ENCODE results near the gene TFEB.

TFEB gene

GRCh38 chr6:41737591-41738130 is 2.3 kb upstream of the TFEB start:
- no peaks in the 10 kb centered on the region for H3K9me3 ChIP-seq (ENCODE audit: control insufficient read depth, insufficient read depth, low read length)

DNA sequence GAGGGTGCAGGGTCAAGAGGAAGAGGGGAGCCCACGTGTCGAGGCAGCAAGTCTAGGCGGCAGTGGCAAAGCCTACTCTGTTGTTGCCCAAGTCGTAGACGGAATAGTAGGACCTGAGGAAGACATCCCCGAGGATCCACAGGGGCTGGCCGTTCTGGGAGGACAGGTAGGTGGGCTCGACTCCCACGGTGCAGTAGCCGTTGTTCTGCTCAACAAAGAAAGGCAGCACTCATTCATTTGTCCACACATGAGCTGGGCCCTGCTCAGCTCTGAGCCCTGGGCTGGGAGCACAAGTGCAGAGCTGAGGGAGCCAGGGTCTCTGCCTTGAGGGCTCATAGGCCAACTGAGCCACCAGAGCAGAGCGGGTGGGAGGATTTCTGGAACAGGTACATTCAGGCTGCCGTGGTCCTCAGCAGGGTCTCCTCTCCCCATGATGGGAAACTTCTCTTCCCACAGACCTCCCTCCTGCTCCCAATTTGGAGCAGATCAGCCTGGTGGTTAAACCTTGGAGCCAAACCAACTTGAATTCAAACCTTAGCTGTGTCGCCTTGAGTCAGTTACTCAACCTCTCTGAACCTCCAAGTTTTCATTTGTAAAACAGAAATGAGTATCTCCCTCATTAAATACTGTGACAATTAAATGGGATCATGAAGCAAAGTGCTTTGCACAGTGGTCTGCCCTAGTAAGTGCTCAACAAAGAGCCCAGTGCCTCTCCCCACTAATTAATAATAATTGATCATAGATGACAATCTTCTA is 1.6 kb upstream of the TFEB start:
- H3K4me2 ChIP-seq (ENCODE audit: low read length) = no peak overlapping the region
- peaks cover 6% of the 10 kb centered on the region; the same call in 1 of the 2 replicates for H3K27me3 ChIP-seq (ENCODE audit: control insufficient read depth, low read length)
- H3K4me1 ChIP-seq (ENCODE audit: control insufficient read depth, low read length) = peaks cover 27% of the 10 kb centered on the region

More at GRCh38 chr6:41737591-41738130, 2.3 kb upstream of the TFEB start:
- TF ChIP-seq EZH2phosphoT487 (IDR thresholded peaks at IDR 0.05; ENCODE audit: borderline replicate concordance, low read length) (no peak), CTCF (IDR thresholded peaks at IDR 0.05; ENCODE audit: low read depth, low read length, poor library complexity, severe bottlenecking) (no peak)
- H3K79me2 ChIP-seq (ENCODE audit: control insufficient read depth, low read length) = peaks cover 13% of the 10 kb centered on the region
- H3F3A ChIP-seq (ENCODE audit: control insufficient read depth, insufficient read depth) = no peaks in the 10 kb centered on the region; the same call in 1 of the 2 replicates
- no peak overlapping the region for H3K27ac ChIP-seq (ENCODE audit: low read depth, low read length)
- no peak overlapping the region for H3K4me2 ChIP-seq (ENCODE audit: low read length)
- peaks cover 6% of the 10 kb centered on the region; the same call in 1 of the 2 replicates for H3K27me3 ChIP-seq (ENCODE audit: control insufficient read depth, low read length)
- no peaks in the 10 kb centered on the region for H3K9me2 ChIP-seq (replicated peaks; ENCODE audit: control insufficient read depth, low read length)
- H3K4me3 ChIP-seq (ENCODE audit: low read length) = no peak overlapping the region
- H3K4me1 ChIP-seq (ENCODE audit: control insufficient read depth, low read length) = peaks cover 21% of the 10 kb centered on the region
- no peaks in the 10 kb centered on the region for H4K20me1 ChIP-seq (ENCODE audit: control insufficient read depth, insufficient read depth, low read depth, low read length)
- H3K36me3 ChIP-seq (ENCODE audit: control insufficient read depth, low read length) = peaks cover 10% of the 10 kb centered on the region

GRCh38 chr6:41736186-41736733 is 852 bp upstream of the TFEB start:
- Histone ChIP-seq H3F3A (ENCODE audit: control insufficient read depth, insufficient read depth) (no peaks in the 10 kb centered on the region; the same call in 1 of the 2 replicates), H3K27me3 (ENCODE audit: control insufficient read depth, low read length) (peaks cover 6% of the 10 kb centered on the region; the same call in 1 of the 2 replicates), H3K36me3 (ENCODE audit: control insufficient read depth, low read length) (peaks cover 21% of the 10 kb centered on the region), H3K4me3 (ENCODE audit: low read length) (peak overlapping the region; percentile 41), H3K27ac (ENCODE audit: low read depth, low read length) (no peak overlapping the region), H3K4me2 (ENCODE audit: low read length) (peak overlapping the region; percentile 45), H3K79me2 (ENCODE audit: control insufficient read depth, low read length) (peaks cover 27% of the 10 kb centered on the region), H3K4me1 (ENCODE audit: control insufficient read depth, low read length) (peaks cover 35% of the 10 kb centered on the region), H3K9me2 (replicated peaks; ENCODE audit: control insufficient read depth, low read length) (no peaks in the 10 kb centered on the region), H3K9me3 (ENCODE audit: control insufficient read depth, insufficient read depth, low read length) (no peaks in the 10 kb centered on the region), H4K20me1 (ENCODE audit: control insufficient read depth, insufficient read depth, low read depth, low read length) (no peaks in the 10 kb centered on the region)
- no peak for TF ChIP-seq CTCF (IDR thresholded peaks at IDR 0.05; ENCODE audit: low read depth, low read length, poor library complexity, severe bottlenecking)
- TF ChIP-seq EZH2phosphoT487 (IDR thresholded peaks at IDR 0.05; ENCODE audit: borderline replicate concordance, low read length) = no peak

More for the DNA sequence above, 1.6 kb upstream of the TFEB start:
- H3K9me3 ChIP-seq (ENCODE audit: control insufficient read depth, insufficient read depth, low read length) = no peaks in the 10 kb centered on the region
- peaks cover 15% of the 10 kb centered on the region for H3K36me3 ChIP-seq (ENCODE audit: control insufficient read depth, low read length)
- H3K9me2 ChIP-seq (replicated peaks; ENCODE audit: control insufficient read depth, low read length) = no peaks in the 10 kb centered on the region
- H3K4me3 ChIP-seq (ENCODE audit: low read length) = no peak overlapping the region
- H4K20me1 ChIP-seq (ENCODE audit: control insufficient read depth, insufficient read depth, low read depth, low read length) = no peaks in the 10 kb centered on the region
- peaks cover 20% of the 10 kb centered on the region for H3K79me2 ChIP-seq (ENCODE audit: control insufficient read depth, low read length)
- H3K27ac ChIP-seq (ENCODE audit: low read depth, low read length) = no peak overlapping the region
- no peaks in the 10 kb centered on the region; the same call in 1 of the 2 replicates for H3F3A ChIP-seq (ENCODE audit: control insufficient read depth, insufficient read depth)
- no peak for TF ChIP-seq CTCF (IDR thresholded peaks at IDR 0.05; ENCODE audit: low read depth, low read length, poor library complexity, severe bottlenecking)
- no peak for TF ChIP-seq EZH2phosphoT487 (IDR thresholded peaks at IDR 0.05; ENCODE audit: borderline replicate concordance, low read length)

All from DOHH2 (cell line).